HG02642 (cell line): ENCODE measurements around the gene GABRA5.
"Not testable (repeated sequence)": the region's sequence is repeated elsewhere in the genome, so short reads cannot be mapped to it uniquely, and the experiment has no call there.

Experiments
- ATAC-seq: cut with Tn5 transposase; IDR thresholded peaks from one replicate; pipeline ENCODE4 v1.9.1; 2021; ENCODE audit warnings: mild to moderate bottlenecking; ENCODE audit not compliant: unreplicated experiment, poor library complexity

Gene GABRA5

DNA sequence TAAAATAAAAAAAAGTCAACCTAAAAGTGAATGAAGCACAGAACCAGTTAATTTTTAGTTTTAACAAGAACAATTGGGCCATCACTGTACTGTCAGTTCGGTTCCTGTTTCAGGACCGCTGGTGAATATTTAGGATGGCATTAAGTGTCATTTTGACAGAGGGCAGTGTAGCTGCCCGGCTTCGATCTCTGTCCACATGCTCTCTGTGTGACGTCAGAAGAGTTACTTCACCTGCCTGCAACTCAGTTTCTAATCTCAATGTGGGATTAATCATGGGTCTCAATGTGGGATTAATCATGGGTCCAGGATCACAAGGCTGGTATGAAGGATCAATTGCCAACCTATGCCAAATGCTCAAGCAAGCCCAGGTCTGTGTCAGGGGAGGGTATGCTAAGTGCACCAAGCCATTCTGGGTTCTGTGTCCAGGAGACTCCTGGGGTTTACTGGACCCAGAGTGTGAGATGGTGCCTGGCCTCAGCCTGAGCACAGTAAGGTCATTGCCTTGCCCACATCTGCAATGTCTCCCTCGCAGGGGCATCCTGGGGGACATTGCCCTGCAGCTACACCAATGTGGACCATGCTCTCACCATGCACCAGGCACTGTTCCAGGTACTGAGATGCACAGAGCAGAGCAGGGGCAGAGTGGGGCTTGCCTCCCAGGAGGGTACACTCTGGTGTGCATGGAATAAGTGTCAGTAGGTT, 8.1 kb downstream of the GABRA5 start:
- no peak for ATAC-seq

- no peak for ATAC-seq
Observed at GRCh38 chr15:26875476-26875850, 8.6 kb downstream of the GABRA5 start.

GRCh38 chr15:26877831-26878230, 11.0 kb downstream of the GABRA5 start:
- ATAC-seq, result no peak

- no peak for ATAC-seq
Observed at GRCh38 chr15:26879706-26880105, 12.8 kb downstream of the GABRA5 start.

- ATAC-seq, result no peak
Observed at GRCh38 chr15:26882112-26882511, 15.2 kb downstream of the GABRA5 start.

DNA sequence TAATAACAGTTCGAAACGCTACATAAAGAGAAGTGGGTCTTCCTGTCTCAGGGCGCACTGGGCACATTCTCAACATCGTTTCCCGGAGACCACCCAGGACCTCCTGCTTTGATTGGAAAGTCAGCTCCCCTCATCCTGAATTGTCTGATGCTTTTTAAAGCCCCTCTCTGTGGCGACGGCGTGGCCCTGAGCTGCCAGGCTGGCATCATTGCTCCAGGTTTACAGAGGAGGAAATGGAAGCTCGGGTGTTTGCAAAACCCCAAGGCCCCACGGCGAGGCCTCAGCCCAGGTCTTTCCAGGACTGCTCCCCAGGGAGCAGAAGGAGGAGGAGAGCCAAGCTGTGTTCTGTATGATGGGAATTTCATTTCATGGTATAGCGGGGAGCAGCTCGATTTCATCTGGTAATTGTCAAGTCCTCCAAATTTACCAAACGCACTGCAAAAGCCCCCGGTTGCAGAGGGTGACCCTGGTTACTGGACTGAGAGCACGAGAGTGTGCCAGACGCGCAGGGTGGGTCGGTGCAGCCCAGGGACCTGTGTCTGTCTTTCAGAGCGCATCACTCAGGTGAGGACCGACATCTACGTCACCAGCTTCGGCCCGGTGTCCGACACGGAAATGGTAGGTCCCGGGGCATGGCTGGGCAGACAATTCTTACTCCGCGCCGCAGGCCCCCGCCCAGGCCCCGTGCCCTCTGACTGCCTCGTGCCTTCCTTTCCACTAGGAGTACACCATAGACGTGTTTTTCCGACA, 15.9 kb downstream of the GABRA5 start:
- no peak for ATAC-seq

DNA sequence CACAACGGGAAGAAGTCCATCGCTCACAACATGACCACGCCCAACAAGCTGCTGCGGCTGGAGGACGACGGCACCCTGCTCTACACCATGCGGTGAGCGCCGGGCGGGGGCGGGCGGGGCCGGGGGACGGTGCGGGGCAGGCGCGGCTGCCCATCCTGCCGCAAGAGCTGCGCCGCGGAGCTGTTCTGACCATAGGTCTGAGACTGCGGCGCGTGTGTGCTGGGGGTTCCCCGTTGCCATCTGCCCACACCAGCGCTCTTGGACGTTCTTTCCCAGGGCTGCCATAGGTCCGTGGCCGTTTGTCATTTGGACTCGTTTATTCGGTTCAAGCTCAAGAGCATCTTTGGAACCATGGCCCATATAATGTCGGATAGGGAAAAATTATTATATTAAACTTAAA, 16.6 kb downstream of the GABRA5 start:
- no peak for ATAC-seq

DNA sequence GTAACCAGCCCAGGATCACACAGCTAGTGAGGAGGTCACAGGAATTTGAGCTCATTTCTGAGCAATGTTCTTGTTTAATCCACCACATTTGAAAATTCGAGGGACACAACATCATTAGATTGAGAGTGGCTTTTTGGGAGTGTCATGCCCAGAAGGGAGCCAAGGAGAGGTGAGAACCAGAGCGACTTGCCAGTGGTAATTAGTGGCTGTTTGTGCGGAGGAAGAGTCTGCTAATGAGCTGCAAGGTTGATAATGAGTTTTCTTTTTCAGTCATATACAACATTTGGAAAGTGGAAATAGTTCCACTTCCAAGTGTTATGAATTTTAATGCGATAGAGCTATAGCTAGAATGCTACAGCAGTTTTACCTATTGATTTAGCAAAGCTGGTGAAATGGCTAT, 19.7 kb downstream of the GABRA5 start:
- no peak for ATAC-seq

DNA sequence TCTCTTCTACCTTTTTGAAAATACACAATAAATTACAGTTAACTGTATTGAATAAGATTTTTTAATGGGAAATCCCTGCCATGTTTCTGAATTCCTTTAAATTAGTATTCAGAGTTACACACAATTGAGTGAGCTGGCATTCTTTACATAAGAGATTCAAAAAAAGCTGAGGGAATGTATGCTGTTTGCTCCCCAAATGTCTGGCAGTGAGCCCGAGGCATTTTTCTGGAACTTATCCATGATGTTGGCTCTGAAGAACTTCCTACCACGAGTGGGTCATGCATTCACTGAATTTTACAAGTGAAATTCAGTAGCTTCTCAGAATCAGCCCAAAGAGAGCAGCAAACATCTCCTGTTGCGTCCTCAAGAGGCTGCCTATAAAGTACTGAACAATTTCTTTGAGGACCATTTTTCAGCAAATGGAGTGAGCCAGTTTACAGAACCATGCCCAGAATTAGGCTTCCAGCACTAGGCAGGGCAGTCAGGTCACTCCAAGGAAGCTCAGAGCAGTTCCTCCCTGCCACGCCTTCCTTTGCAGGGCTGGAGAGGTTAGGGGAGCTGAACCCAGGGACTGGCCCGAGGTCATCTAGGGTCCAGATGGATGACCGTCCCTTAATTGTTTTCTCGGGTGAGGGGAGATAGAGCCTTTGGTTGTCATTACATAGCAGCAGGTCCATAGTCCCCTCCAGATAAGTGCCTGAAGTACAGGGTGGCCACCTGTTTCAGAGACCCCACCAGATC, 21.2 kb downstream of the GABRA5 start:
- no peak for ATAC-seq

DNA sequence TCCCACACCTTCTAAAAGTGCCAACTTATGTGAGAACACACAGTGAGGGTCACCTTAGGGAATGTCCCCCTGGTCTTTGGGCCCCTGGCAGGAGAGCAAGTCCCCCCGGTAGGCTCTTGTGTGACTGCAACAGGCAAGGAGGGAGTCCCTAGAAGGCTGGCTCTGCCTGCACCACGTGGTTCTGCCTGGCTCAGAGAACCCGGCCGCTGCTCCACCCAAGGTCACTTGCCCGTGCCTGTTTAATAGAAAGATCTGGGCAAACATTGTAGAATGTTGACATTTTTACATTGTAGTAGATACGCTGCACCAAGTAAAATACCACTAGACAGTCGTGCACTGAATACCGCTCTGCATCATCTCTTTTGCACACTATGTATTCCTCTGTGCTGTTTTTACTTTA, 21.9 kb downstream of the GABRA5 start:
- ATAC-seq, result no peak

DNA sequence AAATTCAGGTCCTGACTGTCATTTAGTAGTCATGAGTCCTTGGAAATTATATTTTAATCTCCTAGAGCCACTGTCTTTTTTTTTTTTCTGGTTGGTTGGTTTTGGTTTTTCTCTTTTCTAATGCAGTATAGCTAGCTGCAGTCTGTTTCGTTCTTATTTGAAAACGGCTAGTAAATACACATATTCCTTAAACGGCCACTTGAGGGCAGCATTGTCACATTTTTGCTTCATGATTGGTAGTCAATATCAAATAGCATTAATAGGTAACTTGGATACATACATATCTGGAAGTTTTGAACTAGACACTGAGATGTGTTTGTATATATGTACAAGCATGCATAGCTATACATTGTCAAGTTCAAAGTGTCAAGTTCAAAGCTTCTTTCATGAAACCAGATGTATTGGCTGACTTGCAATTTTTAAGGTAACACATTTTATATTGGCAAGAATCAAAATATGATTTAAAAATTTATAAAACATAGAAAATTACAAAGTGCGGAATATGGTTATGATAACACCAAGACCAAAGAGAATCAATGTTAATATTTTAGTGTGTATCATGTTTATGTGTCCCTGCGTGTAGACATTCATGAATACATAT, 22.5 kb downstream of the GABRA5 start:
- peak; percentile 46 for ATAC-seq

- no peak for ATAC-seq
Observed at GRCh38 chr15:26890451-26890850, 23.6 kb downstream of the GABRA5 start.

- ATAC-seq, result no peak
Observed at GRCh38 chr15:26890988-26891387, 24.1 kb downstream of the GABRA5 start.

DNA sequence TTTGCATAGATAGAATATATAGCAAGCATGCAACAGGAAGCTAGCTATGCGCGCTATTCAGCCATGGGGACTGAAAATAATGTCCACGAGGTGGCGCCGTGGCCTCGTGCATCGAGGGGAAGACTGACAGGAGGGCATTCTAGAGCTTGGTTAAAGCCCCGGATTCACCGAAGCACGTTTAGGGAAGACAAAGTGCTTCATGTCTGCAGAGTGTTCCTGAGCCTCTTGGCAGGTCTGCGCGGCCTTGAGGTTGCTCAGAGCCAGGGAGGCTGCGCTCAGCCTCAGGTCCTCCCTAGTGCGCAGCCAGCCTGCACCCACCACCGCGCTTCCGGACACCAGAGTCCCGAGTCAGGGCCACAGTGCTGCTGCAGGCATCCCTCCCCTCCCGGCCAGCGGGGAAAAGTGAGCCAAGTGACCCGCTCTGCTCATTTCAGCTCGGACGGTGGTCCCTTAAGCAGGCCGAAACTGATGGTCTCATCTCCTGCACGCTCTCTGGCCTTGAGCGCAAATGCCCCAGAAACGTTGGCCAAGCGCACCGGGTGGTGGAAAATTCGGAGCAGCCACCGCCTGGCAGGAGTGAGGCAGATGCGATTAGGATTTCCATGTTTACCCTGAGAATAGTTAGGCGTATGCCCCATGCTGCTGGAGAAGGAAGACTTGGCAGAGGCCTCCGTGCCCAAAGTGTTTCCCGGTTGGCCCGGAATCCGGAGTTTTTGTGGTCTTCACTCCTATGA, 24.8 kb downstream of the GABRA5 start:
- peak; percentile 67 for ATAC-seq

- ATAC-seq, result no peak
Observed at GRCh38 chr15:26892182-26892518, 25.3 kb downstream of the GABRA5 start.

DNA sequence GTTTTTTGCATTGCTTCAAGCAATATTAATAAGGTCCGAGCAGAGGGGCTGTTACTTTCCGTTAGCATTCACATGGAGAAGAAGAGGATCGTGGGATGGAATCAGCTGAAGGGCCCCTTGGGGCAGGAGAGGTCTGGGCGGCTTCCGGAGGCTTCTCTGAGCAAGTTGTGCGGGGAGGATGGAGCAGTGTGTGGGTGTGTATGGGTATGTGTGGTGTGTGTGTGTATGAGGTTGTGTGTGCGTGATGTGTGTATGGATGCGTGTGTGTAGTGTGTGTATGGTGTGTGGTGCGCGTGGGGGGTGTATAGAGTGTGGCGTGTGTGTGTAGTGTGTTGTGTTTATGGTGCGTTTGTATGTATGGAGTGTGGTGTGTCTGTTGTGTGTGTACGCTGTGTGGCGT, 25.8 kb downstream of the GABRA5 start:
- ATAC-seq, result no peak

GRCh38 chr15:26893351-26894065, 26.6 kb downstream of the GABRA5 start:
- ATAC-seq, result no peak

DNA sequence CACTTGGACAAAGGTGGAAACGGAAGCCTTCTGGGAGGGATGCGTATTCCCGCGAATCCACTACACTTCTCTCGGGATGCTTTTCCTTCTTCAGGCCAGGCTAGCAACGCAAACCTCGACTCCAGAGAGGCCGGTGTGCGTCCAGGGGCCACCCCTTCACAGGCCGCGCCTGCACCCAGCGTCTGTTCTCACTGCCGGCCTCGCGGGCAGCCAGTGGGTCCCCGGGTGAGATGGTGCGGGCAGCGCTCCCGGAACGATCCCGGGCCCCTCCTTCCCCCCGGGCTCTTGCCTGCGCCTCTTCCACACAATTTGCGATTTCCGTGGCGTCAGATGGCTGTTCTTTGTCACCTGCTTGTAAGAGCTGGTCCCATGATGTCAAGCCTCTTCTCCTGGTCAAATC, 27.3 kb downstream of the GABRA5 start:
- ATAC-seq, result no peak

- not testable (repeated sequence) for ATAC-seq
Observed at GRCh38 chr15:26895346-26895745, 28.5 kb downstream of the GABRA5 start.

- ATAC-seq, result no peak
Observed at GRCh38 chr15:26899658-26900057, 32.8 kb downstream of the GABRA5 start.
